GM12873 (cell line): ENCODE results near the gene AFF4.

ENCODE experiments used
- TF ChIP-seq, protein P1 (sequence below): IDR thresholded peaks from 2 replicates; pipeline ENCODE4 v1.5.1; 2012; ENCODE audit warnings: low read depth, mild to moderate bottlenecking, moderate library complexity, low read length, control low read depth; ENCODE audit not compliant: insufficient read depth; ENCODE audit errors: missing control alignments

Gene AFF4

DNA sequence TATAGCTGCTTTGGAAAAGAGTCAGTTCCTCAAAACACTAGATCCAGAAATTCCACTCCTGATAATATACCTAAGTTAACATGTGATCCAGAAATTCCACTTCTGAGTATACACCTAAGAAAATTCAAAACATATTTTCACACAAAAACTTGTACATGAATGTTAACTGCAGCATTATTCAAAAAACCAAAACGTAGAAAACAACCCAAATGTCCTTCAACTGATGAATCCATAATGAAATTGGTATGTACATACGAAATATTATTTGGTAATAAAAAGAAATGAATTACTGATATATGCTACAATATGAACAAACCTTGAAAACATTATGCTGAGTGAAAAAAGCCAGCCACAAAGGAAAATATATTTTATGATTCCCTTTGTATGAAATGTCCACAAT, 16.5 kb upstream of the AFF4 start:
- TF ChIP-seq, protein P1, sequence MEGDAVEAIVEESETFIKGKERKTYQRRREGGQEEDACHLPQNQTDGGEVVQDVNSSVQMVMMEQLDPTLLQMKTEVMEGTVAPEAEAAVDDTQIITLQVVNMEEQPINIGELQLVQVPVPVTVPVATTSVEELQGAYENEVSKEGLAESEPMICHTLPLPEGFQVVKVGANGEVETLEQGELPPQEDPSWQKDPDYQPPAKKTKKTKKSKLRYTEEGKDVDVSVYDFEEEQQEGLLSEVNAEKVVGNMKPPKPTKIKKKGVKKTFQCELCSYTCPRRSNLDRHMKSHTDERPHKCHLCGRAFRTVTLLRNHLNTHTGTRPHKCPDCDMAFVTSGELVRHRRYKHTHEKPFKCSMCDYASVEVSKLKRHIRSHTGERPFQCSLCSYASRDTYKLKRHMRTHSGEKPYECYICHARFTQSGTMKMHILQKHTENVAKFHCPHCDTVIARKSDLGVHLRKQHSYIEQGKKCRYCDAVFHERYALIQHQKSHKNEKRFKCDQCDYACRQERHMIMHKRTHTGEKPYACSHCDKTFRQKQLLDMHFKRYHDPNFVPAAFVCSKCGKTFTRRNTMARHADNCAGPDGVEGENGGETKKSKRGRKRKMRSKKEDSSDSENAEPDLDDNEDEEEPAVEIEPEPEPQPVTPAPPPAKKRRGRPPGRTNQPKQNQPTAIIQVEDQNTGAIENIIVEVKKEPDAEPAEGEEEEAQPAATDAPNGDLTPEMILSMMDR: no peak

DNA sequence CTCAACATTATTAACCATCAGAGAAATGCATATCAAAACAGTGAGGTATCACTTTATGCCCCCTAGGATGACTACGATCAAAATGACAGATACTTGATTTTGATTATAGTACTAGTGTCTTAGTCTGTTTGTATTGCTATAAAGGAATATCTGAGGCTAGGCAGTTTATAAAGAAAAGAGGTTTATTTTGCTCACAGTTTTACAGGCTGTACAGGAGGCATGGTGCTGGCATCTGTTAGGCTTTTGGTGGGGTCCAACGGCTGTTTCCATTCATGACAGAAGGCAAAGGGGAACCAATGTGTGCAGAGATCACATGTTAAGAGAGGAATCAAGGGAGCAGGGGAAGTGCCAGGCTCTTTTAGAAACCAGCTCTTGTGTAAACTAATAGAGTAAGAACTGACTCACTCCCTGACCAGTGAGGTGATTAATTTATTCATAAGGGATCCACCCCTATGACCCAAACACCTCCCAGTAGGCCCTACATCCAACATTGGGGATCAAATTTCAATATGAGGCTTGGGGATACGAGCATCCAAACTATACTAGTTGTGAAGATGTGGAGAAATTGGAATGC, 16.0 kb upstream of the AFF4 start:
- TF ChIP-seq, protein P1: no peak

DNA sequence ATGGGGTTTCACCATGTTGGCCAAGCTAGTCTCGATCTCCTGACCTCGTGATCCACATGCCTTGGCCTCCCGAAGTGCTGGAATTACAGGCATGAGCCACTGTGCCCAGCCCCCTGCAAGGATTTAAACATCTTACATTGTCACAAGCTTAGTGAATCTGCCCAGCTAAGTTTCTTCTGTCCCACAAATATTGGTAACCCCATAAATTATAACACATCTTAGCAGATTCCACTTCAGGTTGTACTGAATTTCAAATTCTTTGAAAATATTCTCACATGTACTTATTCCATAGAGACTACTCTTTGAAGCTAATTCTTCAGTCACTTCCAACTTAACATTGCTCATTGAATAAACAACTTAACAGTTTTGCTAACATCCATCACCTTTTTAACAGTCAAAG, 13.4 kb upstream of the AFF4 start:
- TF ChIP-seq, protein P1: no peak

DNA sequence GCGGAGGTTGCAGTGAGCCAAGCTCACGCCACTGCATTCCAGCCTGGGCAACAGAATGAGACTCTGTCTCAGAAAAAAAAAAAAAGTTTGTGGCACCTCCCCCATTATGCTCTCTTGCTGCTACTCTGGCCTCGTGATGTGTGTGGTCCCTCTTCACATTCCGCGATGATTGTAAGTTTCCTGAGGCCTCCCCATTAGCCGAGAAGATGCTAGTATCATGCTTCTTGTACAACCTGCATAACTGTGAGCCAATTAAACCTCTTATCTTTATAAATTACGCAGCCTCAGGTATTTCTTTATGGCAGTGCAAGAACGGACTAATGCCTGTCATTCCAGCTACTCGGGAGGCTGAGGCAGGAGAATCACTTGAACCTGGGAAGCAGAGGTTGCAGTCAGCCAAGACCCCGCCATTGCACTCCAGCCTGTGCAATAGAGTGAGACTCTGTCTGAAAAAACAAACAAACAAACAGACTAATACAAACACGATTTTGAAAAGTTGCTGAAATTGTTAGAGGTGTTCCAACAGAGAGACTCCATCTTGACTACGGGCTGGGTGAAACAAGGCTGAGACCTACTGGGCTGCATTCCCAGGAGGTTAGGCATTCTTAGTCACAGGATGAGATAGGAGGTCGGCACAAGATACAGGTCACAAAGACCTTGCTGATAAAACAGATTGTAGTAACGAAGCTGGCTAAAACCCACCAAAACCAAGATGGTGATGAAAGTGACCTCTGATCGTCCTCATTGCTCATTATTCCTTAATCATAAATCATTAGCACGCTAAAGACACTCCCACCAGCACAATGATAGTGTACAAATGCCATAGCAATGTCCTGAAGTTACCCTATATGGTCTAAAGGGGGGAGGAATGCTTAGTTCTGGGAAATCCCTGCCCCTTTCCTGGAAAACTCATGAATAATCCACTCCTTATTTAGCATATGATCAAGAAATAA, 8.3 kb upstream of the AFF4 start:
- TF ChIP-seq, protein P1: no peak

DNA sequence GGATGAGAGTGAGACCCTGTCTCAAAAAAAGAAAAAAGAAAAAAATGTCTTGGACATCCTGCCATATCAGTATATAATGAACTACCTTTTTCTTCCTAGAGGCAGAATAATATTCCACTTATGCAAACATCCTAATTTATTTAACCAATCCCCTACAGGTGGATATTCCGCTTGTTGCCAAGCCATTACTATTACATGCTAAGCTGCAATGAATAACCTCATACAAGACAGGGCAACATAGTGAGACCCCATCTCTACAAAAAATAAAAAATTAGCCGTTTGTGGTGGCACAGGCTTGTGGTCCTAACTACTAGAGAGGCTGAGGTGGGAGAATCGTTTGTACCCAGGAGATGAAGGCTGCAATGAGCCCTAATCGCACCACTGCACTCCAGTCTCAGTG, 1.7 kb upstream of the AFF4 start:
- TF ChIP-seq, protein P1: no peak

DNA sequence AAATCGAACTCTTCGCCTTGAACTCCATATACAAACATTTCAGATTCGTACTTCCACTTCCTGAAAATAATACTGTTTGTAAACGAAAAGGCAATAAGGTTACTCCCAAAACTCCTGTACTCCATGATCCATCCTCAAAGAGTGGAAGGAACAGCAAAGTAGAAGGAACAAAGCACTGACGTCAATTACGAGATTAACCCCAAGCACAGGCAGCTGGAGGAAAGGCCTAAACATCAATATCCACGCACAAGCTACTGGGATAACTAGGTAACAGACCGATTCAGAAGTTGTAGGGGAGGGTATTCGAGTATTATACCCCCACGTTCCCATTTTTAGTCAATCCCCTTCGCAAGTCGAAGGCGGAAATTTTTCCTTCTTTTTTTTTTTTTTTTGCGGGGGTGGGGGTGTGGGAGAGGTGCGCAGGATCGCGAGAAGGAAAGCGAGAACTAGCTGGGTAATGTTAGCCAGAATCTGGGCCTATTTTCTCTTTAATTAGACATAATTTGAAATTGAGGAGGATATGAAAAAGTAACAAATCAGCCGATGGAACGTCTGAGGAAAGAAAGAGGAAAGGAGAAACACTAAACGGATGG, 909 bp downstream of the AFF4 start:
- TF ChIP-seq, protein P1: no peak

DNA sequence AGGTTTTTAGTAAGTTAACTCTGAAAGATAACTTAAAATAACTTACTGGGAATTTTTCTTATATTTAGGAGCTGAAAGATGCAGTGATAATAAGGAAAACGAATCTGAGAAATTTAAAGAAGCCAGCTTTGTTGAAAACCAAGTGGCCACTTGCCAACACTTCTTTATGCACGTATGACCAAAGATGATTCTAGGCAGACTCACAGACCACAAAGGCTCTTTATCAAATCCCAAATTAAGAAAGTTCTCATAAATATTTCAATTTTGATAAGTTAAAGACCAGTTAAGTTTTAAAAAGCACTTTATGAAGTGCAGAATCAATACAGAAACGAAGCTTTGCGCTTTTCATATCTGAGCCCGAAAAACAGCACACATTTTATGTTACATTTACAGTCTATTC, 1.5 kb downstream of the AFF4 start:
- TF ChIP-seq, protein P1: no peak
